HG02571 (cell line): ENCODE data around the gene HMGCS2.

Experiments
- ATAC-seq: cut with Tn5 transposase; IDR thresholded peaks from one replicate; pipeline ENCODE4 v1.9.1; 2021; ENCODE audit warnings: mild to moderate bottlenecking, moderate library complexity; ENCODE audit not compliant: unreplicated experiment

The HMGCS2 gene

GRCh38 chr1:119703666-119704450 lies 64.8 kb downstream of the HMGCS2 start:
- no peak for ATAC-seq

GRCh38 chr1:119702384-119702783 lies 66.3 kb downstream of the HMGCS2 start:
- ATAC-seq = no peak

- ATAC-seq = no peak
Measured at GRCh38 chr1:119701659-119702058, 67.0 kb downstream of the HMGCS2 start.

GRCh38 chr1:119700326-119700725 lies 68.4 kb downstream of the HMGCS2 start:
- no peak for ATAC-seq
